HepG2 (cell line): ENCODE results near the gene ADAMTS13. TPM values are rescaled to one million over a fixed set of nuclear protein-coding genes. Genes with fewer than 3 reads are reported as not detected.
A peak's percentile ranks its signal among the peaks of the same experiment; 100 is the strongest.

Experiments used
- CBX1 ChIP-seq: IDR thresholded peaks from one replicate; pipeline ENCODE4 v1.6.1; 2016; ENCODE audit warnings: antibody characterized with exemption, low read depth
- CENPBD1 ChIP-seq: sonication (generic); formaldehyde crosslinking; IDR thresholded peaks from 2 replicates; pipeline ENCODE4 v1.8.0; 2022; ENCODE audit warnings: missing genetic modification reagents, low read depth, mild to moderate bottlenecking, borderline replicate concordance
- GABPB1 ChIP-seq: IDR thresholded peaks from 2 replicates; pipeline ENCODE4 v1.6.1; 2016; ENCODE audit warnings: mild to moderate bottlenecking, missing genetic modification reagents, moderate library complexity, missing compliant biosample characterization
- GTF3A ChIP-seq: sonication (generic); formaldehyde crosslinking; conservative IDR thresholded peaks from 2 replicates; pipeline ENCODE4 v1.4.0; 2020; ENCODE audit warnings: mild to moderate bottlenecking, missing genetic modification reagents
- HNF4G ChIP-seq, 2 experiments: sonication (generic) in 1 of 2; formaldehyde crosslinking in 1 of 2; IDR thresholded peaks; 2 replicates each; pipeline versions ENCODE4 v1.4.0 to v1.6.1; 2011 to 2020; ENCODE audit warnings: borderline replicate concordance in 2 of 2, low read depth in 2 of 2, mild to moderate bottlenecking in 2 of 2, low read length in 1 of 2, missing genetic modification reagents in 1 of 2, moderate library complexity in 1 of 2
- KLF13 ChIP-seq: sonication (generic); formaldehyde crosslinking; IDR thresholded peaks from 2 replicates; pipeline ENCODE4 v1.4.0; 2020; ENCODE audit warnings: mild to moderate bottlenecking, missing genetic modification reagents
- MEF2D ChIP-seq: sonication (generic); formaldehyde crosslinking; IDR thresholded peaks from 2 replicates; pipeline ENCODE4 v1.5.1; 2020; ENCODE audit warnings: mild to moderate bottlenecking, missing genetic modification reagents
- NCOA2 ChIP-seq: sonication (generic); formaldehyde crosslinking; IDR thresholded peaks from 2 replicates; pipeline ENCODE4 v1.8.0; 2022; ENCODE audit warnings: inconsistent platforms
- POLR2G ChIP-seq: fragments of 200-400 bp; formaldehyde crosslinking; IDR thresholded peaks from 2 replicates; pipeline ENCODE4 v1.6.1; 2018; ENCODE audit warnings: mild to moderate bottlenecking, low read depth, low read length, moderate library complexity
- PRDM4 ChIP-seq: sonication (generic); formaldehyde crosslinking; IDR thresholded peaks from 2 replicates; pipeline ENCODE4 v1.9.0; 2021; ENCODE audit warnings: missing genetic modification reagents, borderline replicate concordance
- SP4 ChIP-seq: sonication (generic); formaldehyde crosslinking; IDR thresholded peaks from 2 replicates; pipeline ENCODE4 v1.8.1; 2023; ENCODE audit warnings: mild to moderate bottlenecking, missing genetic modification reagents
- SYNCRIP ChIP-seq: fragments of 200-400 bp; formaldehyde crosslinking; IDR thresholded peaks from 2 replicates; pipeline ENCODE4 v1.6.1; 2018; ENCODE audit warnings: mild to moderate bottlenecking, low read depth, low read length; ENCODE audit not compliant: insufficient read depth
- TARDBP ChIP-seq: sonication (generic); formaldehyde crosslinking; IDR thresholded peaks from 2 replicates; pipeline ENCODE4 v1.8.0; 2022; ENCODE audit warnings: mild to moderate bottlenecking, missing genetic modification reagents
- TBL1XR1 ChIP-seq: fragments of 150-350 bp; IDR thresholded peaks from 2 replicates; pipeline ENCODE4 v1.6.1; 2014; ENCODE audit warnings: borderline replicate concordance, low read length; ENCODE audit not compliant: partially characterized antibody
- XRCC5 ChIP-seq: fragments of 200-400 bp; formaldehyde crosslinking; optimal IDR thresholded peaks from 2 replicates; pipeline ENCODE3; 2017; ENCODE audit warnings: mild to moderate bottlenecking, low read length
- ZFP41 ChIP-seq: sonication (generic); formaldehyde crosslinking; IDR thresholded peaks from 2 replicates; pipeline ENCODE4 v1.4.0; 2020; ENCODE audit warnings: mild to moderate bottlenecking, missing genetic modification reagents, borderline replicate concordance
- ZFYVE20 ChIP-seq: sonication (generic); formaldehyde crosslinking; IDR thresholded peaks from 2 replicates; pipeline ENCODE4 v1.8.0; 2023; ENCODE audit warnings: low read depth, mild to moderate bottlenecking, moderate library complexity, missing genetic modification reagents, borderline replicate concordance
- ZIK1 ChIP-seq: sonication (generic); formaldehyde crosslinking; IDR thresholded peaks from 2 replicates; pipeline ENCODE4 v1.5.0; 2020; ENCODE audit warnings: mild to moderate bottlenecking, low read depth, missing genetic modification reagents, borderline replicate concordance
- ZMYM2 ChIP-seq: sonication (generic); formaldehyde crosslinking; IDR thresholded peaks from 2 replicates; pipeline ENCODE4 v1.8.0; 2022; ENCODE audit warnings: mild to moderate bottlenecking, missing genetic modification reagents
- ZMYM4 ChIP-seq: sonication (generic); formaldehyde crosslinking; IDR thresholded peaks from 2 replicates; pipeline ENCODE4 v1.8.1; 2023; ENCODE audit warnings: mild to moderate bottlenecking, missing genetic modification reagents
- ZNF12 ChIP-seq: sonication (generic); formaldehyde crosslinking; IDR thresholded peaks from 2 replicates; pipeline ENCODE4 v1.5.0; 2020; ENCODE audit warnings: missing genetic modification reagents
- ZNF274 ChIP-seq: sonication (generic); formaldehyde crosslinking; IDR thresholded peaks from 2 replicates; pipeline ENCODE4 v1.5.1; 2020; ENCODE audit warnings: mild to moderate bottlenecking, missing genetic modification reagents
- ZNF362 ChIP-seq: sonication (generic); formaldehyde crosslinking; IDR thresholded peaks from 2 replicates; pipeline ENCODE4 v1.4.0; 2020; ENCODE audit warnings: missing genetic modification reagents, mild to moderate bottlenecking, borderline replicate concordance
- ZNF558 ChIP-seq: sonication (generic); formaldehyde crosslinking; IDR thresholded peaks from 2 replicates; pipeline ENCODE4 v1.9.0; 2022; ENCODE audit warnings: mild to moderate bottlenecking, missing genetic modification reagents, borderline replicate concordance
- ZNF678 ChIP-seq: sonication (generic); formaldehyde crosslinking; IDR thresholded peaks from 2 replicates; pipeline ENCODE4 v1.4.0; 2020; ENCODE audit warnings: mild to moderate bottlenecking, missing genetic modification reagents
- polyA plus RNA-seq, 8 experiments: library from polyadenylated mRNA; depleted of rRNA in 3 of 8; stranded (reverse) in 7 of 8; unstranded in 1 of 8; fragments of >200 nt; fragmentation: Illumina TruSeq in 4 of 8; extraction: Trizol in 4 of 8; gene quantifications; 2 replicates each; pipeline versions ENCODE4 v1.2.1 to v1.2.3, GENCODE V29; 2011 to 2016; ENCODE audit warnings: low read depth in 4 of 8, missing spikeins in 1 of 8, mixed read lengths in 1 of 8; ENCODE audit not compliant: insufficient read depth in 1 of 8
- total RNA-seq, 5 experiments: library from RNA; depleted of rRNA; stranded (reverse); fragments of >200 nt; fragmentation: Illumina TruSeq; extraction: Trizol; gene quantifications; 2 replicates each; pipeline ENCODE4 v1.2.3, GENCODE V29; 2016; ENCODE audit warnings: low read depth in 1 of 5

ADAMTS13 gene
- total and polyA plus RNA-seq, 2 of the 13 experiments (the other 11 are each of a cell fraction or from before 2014, with no cell fraction given) = 0.91 to 4.5 TPM

GRCh38 chr9:133478851-133479711 lies 56.9 kb downstream of the ADAMTS13 start, which contains the start of gene SLC2A6 (continued):
- TF ChIP-seq SYNCRIP (no peak), ZMYM2 (no peak), TBL1XR1 (no peak), ZMYM4 (CRISPR knock-in tag) (peak; percentile 41; the same call in 1 of the 2 replicates), ZNF274 (CRISPR knock-in tag) (no peak), TARDBP (CRISPR knock-in tag) (0 out of 2 replicates have a peak, but pooled peaks have one; percentile 34), ZNF558 (CRISPR knock-in tag) (peak; percentile 57; the same call in 1 of the 2 replicates), CENPBD1 (CRISPR knock-in tag) (no peak), MEF2D (CRISPR knock-in tag) (no peak), ZFYVE20 (no peak), GTF3A (CRISPR knock-in tag) (no peak), GABPB1 (peak; percentile 69; the same call in 1 of the 2 replicates), NCOA2 (CRISPR knock-in tag) (no peak), ZFP41 (CRISPR knock-in tag) (peak; percentile 62; the same call in 1 of the 2 replicates), KLF13 (CRISPR knock-in tag) (no peak), CBX1 (no peak), SP4 (CRISPR knock-in tag) (peak; percentile 77; the same call in 1 of the 2 replicates), ZNF12 (0 out of 2 replicates have a peak, but pooled peaks have one; percentile 12), ZNF362 (no peak), PRDM4 (CRISPR knock-in tag) (no peak), ZNF678 (CRISPR knock-in tag) (0 out of 2 replicates have a peak, but pooled peaks have one; percentile 41), HNF4G (IDR thresholded peaks at IDR 0.05; ENCODE audit: borderline replicate concordance, low read depth, low read length) (no peak), HNF4G (CRISPR knock-in tag; IDR thresholded peaks at IDR 0.05; ENCODE audit: borderline replicate concordance, low read depth) (no peak), ZIK1 (CRISPR knock-in tag) (no peak), POLR2G (peak; percentile 77), XRCC5 (peak; percentile 43)
